ES-I3 (cell line): ENCODE data around the gene DGKA.
A peak's percentile ranks its signal among the peaks of the same experiment; 100 is the strongest.
"Not testable (repeated sequence)": the region's sequence is repeated elsewhere in the genome, so short reads cannot be mapped to it uniquely, and the experiment has no call there.

Experiments used
- H3K36me3 ChIP-seq: 2 replicates; pipeline ENCODE4 v1.6.1; 2013; ENCODE audit warnings: mild to moderate bottlenecking, low read length, control low read depth, moderate library complexity; ENCODE audit not compliant: insufficient read depth
- H3K4me1 ChIP-seq: 2 replicates; pipeline ENCODE4 v1.6.1; 2013; ENCODE audit warnings: mild to moderate bottlenecking, control low read depth, low read length; ENCODE audit not compliant: insufficient read depth
- H3K9ac ChIP-seq: 2 replicates; pipeline ENCODE4 v1.6.1; 2013; ENCODE audit warnings: low read depth, mild to moderate bottlenecking, low read length, moderate library complexity
- H3K9me3 ChIP-seq: 2 replicates; pipeline ENCODE4 v1.6.1; 2013; ENCODE audit warnings: mild to moderate bottlenecking, low read length, moderate library complexity; ENCODE audit not compliant: control insufficient read depth, insufficient read depth

DGKA gene

GRCh38 chr12:55930771-55931316 is at the start of gene DGKA:
DGKA (plus strand) TSS chr12:55931162; CDS start chr12:55936504, 5,342 bp downstream.
- Histone ChIP-seq H3K9me3 (no peaks in the 10 kb centered on the region), H3K36me3 (no peaks in the 10 kb centered on the region), H3K9ac (peak within 1 kb of the TSS; percentile 74), H3K4me1 (peaks cover 39% of the 10 kb centered on the region)

- H3K4me1 ChIP-seq: no peaks in the 10 kb centered on the region
Observed at GRCh38 chr12:55885113-55885512, 45.8 kb upstream of the DGKA start.

GRCh38 chr12:55891310-55891709 is 39.7 kb upstream of the DGKA start:
- no peaks in the 10 kb centered on the region for H3K36me3 ChIP-seq
- H3K9ac ChIP-seq: no peak overlapping the region
- H3K9me3 ChIP-seq: no peaks in the 10 kb centered on the region
- no peaks in the 10 kb centered on the region for H3K4me1 ChIP-seq

More at GRCh38 chr12:55885113-55885512, 45.8 kb upstream of the DGKA start:
- Histone ChIP-seq H3K9ac (no peak overlapping the region), H3K36me3 (no peaks in the 10 kb centered on the region), H3K9me3 (no peaks in the 10 kb centered on the region)

- Histone ChIP-seq H3K9me3 (no peaks in the 10 kb centered on the region), H3K4me1 (no peaks in the 10 kb centered on the region), H3K9ac (no peak overlapping the region), H3K36me3 (no peaks in the 10 kb centered on the region)
Observed at GRCh38 chr12:55893723-55894122, 37.2 kb upstream of the DGKA start.

GRCh38 chr12:55899082-55899481 is 31.9 kb upstream of the DGKA start:
- no peaks in the 10 kb centered on the region for H3K4me1 ChIP-seq
- no peak overlapping the region for H3K9ac ChIP-seq
- H3K36me3 ChIP-seq: peaks cover 15% of the 10 kb centered on the region
- H3K9me3 ChIP-seq: no peaks in the 10 kb centered on the region

- Histone ChIP-seq H3K36me3 (peaks cover 15% of the 10 kb centered on the region), H3K9ac (no peak overlapping the region), H3K9me3 (no peaks in the 10 kb centered on the region), H3K4me1 (no peaks in the 10 kb centered on the region)
Observed at GRCh38 chr12:55901881-55902490, 29.0 kb upstream of the DGKA start.

GRCh38 chr12:55906056-55906455 is 24.9 kb upstream of the DGKA start:
- Histone ChIP-seq H3K36me3 (peaks cover 10% of the 10 kb centered on the region), H3K9ac (no peak overlapping the region), H3K9me3 (no peaks in the 10 kb centered on the region), H3K4me1 (no peaks in the 10 kb centered on the region)

GRCh38 chr12:55908726-55909512 is 22.0 kb upstream of the DGKA start:
- no peak overlapping the region for H3K9ac ChIP-seq
- peaks cover 2% of the 10 kb centered on the region for H3K36me3 ChIP-seq

GRCh38 chr12:55909513-55909884 is 21.5 kb upstream of the DGKA start:
- peaks cover 7% of the 10 kb centered on the region for H3K36me3 ChIP-seq
- H3K9me3 ChIP-seq: no peaks in the 10 kb centered on the region
- H3K9ac ChIP-seq: no peak overlapping the region; the same call in 1 of the 2 replicates
- no peaks in the 10 kb centered on the region for H3K4me1 ChIP-seq

More at GRCh38 chr12:55908726-55909512, 22.0 kb upstream of the DGKA start:
- H3K9me3 ChIP-seq: no peaks in the 10 kb centered on the region
- no peaks in the 10 kb centered on the region for H3K4me1 ChIP-seq

- Histone ChIP-seq H3K9ac (no peak overlapping the region), H3K9me3 (no peaks in the 10 kb centered on the region), H3K36me3 (peaks cover 7% of the 10 kb centered on the region), H3K4me1 (no peaks in the 10 kb centered on the region)
Observed at GRCh38 chr12:55912908-55913307, 18.1 kb upstream of the DGKA start.

GRCh38 chr12:55915482-55915859 is 15.5 kb upstream of the DGKA start:
- no peak overlapping the region for H3K9ac ChIP-seq
- H3K9me3 ChIP-seq: no peaks in the 10 kb centered on the region
- H3K4me1 ChIP-seq: no peaks in the 10 kb centered on the region
- H3K36me3 ChIP-seq: peaks cover 7% of the 10 kb centered on the region

- not testable (repeated sequence) for H3K9me3 ChIP-seq, H3K36me3 ChIP-seq, H3K9ac ChIP-seq, H3K4me1 ChIP-seq
Observed at GRCh38 chr12:55919032-55919431, 11.9 kb upstream of the DGKA start.

GRCh38 chr12:55922126-55922525 is 8.8 kb upstream of the DGKA start:
- no peak overlapping the region for H3K9ac ChIP-seq
- peaks cover 2% of the 10 kb centered on the region; the same call in 1 of the 2 replicates for H3K36me3 ChIP-seq
- H3K4me1 ChIP-seq: peaks cover 10% of the 10 kb centered on the region; the same call in 1 of the 2 replicates
- no peaks in the 10 kb centered on the region for H3K9me3 ChIP-seq

GRCh38 chr12:55923648-55924047 is 7.3 kb upstream of the DGKA start:
- peaks cover 10% of the 10 kb centered on the region; the same call in 1 of the 2 replicates for H3K4me1 ChIP-seq
- H3K9me3 ChIP-seq, H3K9ac ChIP-seq, H3K36me3 ChIP-seq: not testable (repeated sequence)

GRCh38 chr12:55925371-55925770 is 5.6 kb upstream of the DGKA start:
- Histone ChIP-seq H3K9ac (no peak overlapping the region; the same call in 1 of the 2 replicates), H3K4me1 (peaks cover 23% of the 10 kb centered on the region), H3K36me3 (peaks cover 2% of the 10 kb centered on the region; the same call in 1 of the 2 replicates), H3K9me3 (no peaks in the 10 kb centered on the region)
